B cell (primary cell): Measurements from ENCODE around the gene KIAA0825. TPM values are rescaled to one million over a fixed set of nuclear protein-coding genes. Genes with fewer than 3 reads are reported as not detected.

Experiments used
- ATAC-seq: fragments of 200-7000 bp; cut with Tn5 transposase; one replicate; pipeline ENCODE4 v1.10.0; 2021; ENCODE audit warnings: low read depth, mild to moderate bottlenecking, moderate number of reproducible peaks, moderate library complexity
- CTCF ChIA-PET: fragments of 350-600 bp; sonication (Branson Sonifier 250); formaldehyde crosslinking; loops from one replicate; lab custom pipeline; 2021; ENCODE audit warnings: antibody characterized with exemption, inconsistent platforms; lab: Charles Lee
- POLR2A ChIA-PET: fragments of 350-600 bp; sonication (Branson Sonifier 250); formaldehyde crosslinking; loops from one replicate; lab custom pipeline; 2021; ENCODE audit warnings: antibody characterized with exemption; lab: Charles Lee
- DNase-seq: peaks from one replicate; pipeline ENCODE4 v3.0.0; 2013
- H2AFZ ChIP-seq: 2 replicates; pipeline ENCODE4 v1.6.1; 2012; ENCODE audit warnings: mild to moderate bottlenecking, low read depth, low read length; ENCODE audit not compliant: insufficient read depth, poor library complexity, severe bottlenecking
- H3K27ac ChIP-seq, 2 donors: 1 replicate in 1 of 2; 2 replicates in 1 of 2; pipeline ENCODE4 v1.5.1; 2012 to 2013; ENCODE audit warnings: low read length in 2 of 2, mild to moderate bottlenecking in 2 of 2, moderate library complexity in 1 of 2
- H3K27me3 ChIP-seq, 4 experiments: fragments of 200-600 bp in 1 of 4; sonication (generic) in 1 of 4; replicated peaks in 1 of 4; 1 replicate in 2 of 4; 2 replicates in 2 of 4; pipeline versions ENCODE4 v1.6.1 to v1.7.0; 2013 to 2016; ENCODE audit warnings: low read length in 3 of 4, mild to moderate bottlenecking in 2 of 4, mixed read lengths in 1 of 4, moderate library complexity in 1 of 4; ENCODE audit not compliant: insufficient read depth in 4 of 4, control insufficient read depth in 3 of 4; ENCODE audit errors: control extremely low read depth in 1 of 4
- H3K36me3 ChIP-seq, 2 experiments: replicated peaks in 1 of 2; 1 replicate in 1 of 2; 2 replicates in 1 of 2; pipeline versions ENCODE4 v1.6.1 to v1.7.1; 2013; ENCODE audit warnings: low read length in 1 of 2; ENCODE audit not compliant: insufficient read depth in 2 of 2, control insufficient read depth in 1 of 2; ENCODE audit errors: control extremely low read depth in 1 of 2, extremely low read depth in 1 of 2
- H3K4me1 ChIP-seq, 2 donors: fragments of 200-600 bp in 1 of 2; sonication (generic) in 1 of 2; 1 replicate in 1 of 2; 2 replicates in 1 of 2; pipeline versions ENCODE4 v1.5.1 to v1.6.1; 2013 to 2017; ENCODE audit warnings: low read length in 2 of 2; ENCODE audit not compliant: control insufficient read depth in 2 of 2, insufficient read depth in 2 of 2
- H3K4me2 ChIP-seq: replicated peaks from 2 replicates; pipeline ENCODE3; 2012; ENCODE audit warnings: mild to moderate bottlenecking, low read depth, low read length; ENCODE audit not compliant: poor library complexity, severe bottlenecking
- H3K4me3 ChIP-seq, 5 experiments: fragments of 200-600 bp in 1 of 5; sonication (generic) in 1 of 5; 1 replicate in 3 of 5; 2 replicates in 2 of 5; pipeline versions ENCODE4 v1.5.1 to v1.7.0; 2011 to 2016; ENCODE audit warnings: low read length in 4 of 5, mild to moderate bottlenecking in 4 of 5, low read depth in 2 of 5, control low read depth in 1 of 5, moderate library complexity in 1 of 5; ENCODE audit not compliant: insufficient read depth in 1 of 5; ENCODE audit errors: control extremely low read depth in 1 of 5, extremely low read depth in 1 of 5
- H3K79me2 ChIP-seq: fragments of 200-600 bp; sonication (generic); one replicate; pipeline ENCODE4 v1.6.0; 2016; ENCODE audit warnings: low read length; ENCODE audit not compliant: control insufficient read depth, insufficient read depth
- H3K9ac ChIP-seq: fragments of 200-600 bp; sonication (generic); 2 replicates; pipeline ENCODE4 v1.6.1; 2017; ENCODE audit warnings: mild to moderate bottlenecking, low read length, moderate library complexity
- H3K9me3 ChIP-seq, 3 donors: one replicate each; pipeline versions ENCODE4 v1.6.1 to v1.7.1; 2013; ENCODE audit warnings: low read length in 2 of 3; ENCODE audit not compliant: control insufficient read depth in 2 of 3, insufficient read depth in 1 of 3; ENCODE audit errors: control extremely low read depth in 1 of 3
- H4K20me1 ChIP-seq: 2 replicates; pipeline ENCODE4 v1.6.0; 2012; ENCODE audit warnings: mild to moderate bottlenecking, low read length; ENCODE audit not compliant: insufficient read depth, control insufficient read depth, poor library complexity, severe bottlenecking
- H3K27ac Mint-ChIP-seq: one replicate; pipeline ENCODE4 v1.8.0; 2021; ENCODE audit warnings: mixed read lengths
- H3K27me3 Mint-ChIP-seq: one replicate; pipeline ENCODE4 v1.8.0; 2021; ENCODE audit warnings: mixed read lengths
- H3K4me1 Mint-ChIP-seq: one replicate; pipeline ENCODE4 v1.8.0; 2021; ENCODE audit warnings: mixed read lengths
- H3K4me3 Mint-ChIP-seq: one replicate; pipeline ENCODE4 v1.8.0; 2021; ENCODE audit warnings: mixed read lengths
- H3K9me3 Mint-ChIP-seq: one replicate; pipeline ENCODE4 v1.8.0; 2022; ENCODE audit warnings: mixed read lengths; ENCODE audit not compliant: insufficient read depth
- EZH2 ChIP-seq: IDR thresholded peaks from 2 replicates; pipeline ENCODE4 v1.6.1; 2012; ENCODE audit warnings: borderline replicate concordance, low read depth, mild to moderate bottlenecking, moderate library complexity, low read length; ENCODE audit not compliant: insufficient read depth, poor library complexity, severe bottlenecking
- WGBS: methylation state at CpG from one replicate; pipeline ENCODE4 v1.1.5; 2013; ENCODE audit warnings: missing lambda C conversion rate; ENCODE audit not compliant: insufficient coverage; 5-methylcytosine and 5-hydroxymethylcytosine counted together
- intact Hi-C: fragments of 100-400 bp; cut with micrococcal nuclease; formaldehyde crosslinking; loops from one replicate; pipeline ENCODE4 v1.10.0; 2022
- polyA plus RNA-seq: library from polyadenylated mRNA; depleted of rRNA; stranded (reverse); fragments of >200 nt; gene quantifications from 2 replicates; pipeline ENCODE4 v1.2.3, GENCODE V29; 2012
- total RNA-seq, 2 donors: library from RNA; stranded (reverse); fragments of 120-200 nt in 1 of 2; gene quantifications; 1 replicate in 1 of 2; 2 replicates in 1 of 2; pipeline versions ENCODE4 v1.2.3 to v1.2.4, GENCODE V29; 2013 to 2022
- TF ChIP-seq, protein P1 (sequence below): fragments of 200-600 bp; IDR thresholded peaks from one replicate; pipeline ENCODE4 v1.8.0; 2022; ENCODE audit warnings: antibody characterized with exemption, mild to moderate bottlenecking

Gene KIAA0825
- total and polyA plus RNA-seq, 2 donors (not counting 1 experiment from before 2014, with no cell fraction given), result 0.43 to 2.7 TPM

DNA sequence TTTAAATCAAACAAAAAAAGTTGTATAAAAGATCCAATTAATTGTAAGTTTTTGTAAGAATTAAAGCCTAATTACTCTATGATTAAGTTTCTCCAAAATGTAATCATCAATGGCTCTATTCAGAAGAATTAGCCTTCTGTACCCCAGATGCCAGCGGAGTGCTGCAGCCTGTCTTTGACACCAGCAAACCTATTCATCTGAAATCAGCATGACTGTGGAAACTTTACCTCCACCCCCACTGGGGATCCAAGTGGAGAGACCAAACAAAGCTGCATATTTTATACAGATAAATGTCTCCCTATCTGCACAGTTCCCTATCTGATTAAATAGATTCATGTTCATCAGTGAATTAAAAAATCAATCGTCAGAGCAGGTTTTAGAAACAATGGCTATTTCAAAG lies 426.8 kb downstream of the KIAA0825 start:
- no peaks in the 10 kb centered on the region for H3K4me1 ChIP-seq
- H3K4me3 Mint-ChIP-seq, result no peak overlapping the region
- no peaks in the 10 kb centered on the region for H3K9me3 Mint-ChIP-seq
- no peak overlapping the region for H3K4me3 ChIP-seq
- H2AFZ ChIP-seq, result no peak overlapping the region
- no peak for DNase-seq
- WGBS, result 93% methylated on average over 2 of the region's 2 CpGs
- H3K27me3 ChIP-seq, result no peaks in the 10 kb centered on the region
- no peaks in the 10 kb centered on the region for H4K20me1 ChIP-seq
- POLR2A ChIA-PET, result no interaction called here
- no peaks in the 10 kb centered on the region for H3K4me1 Mint-ChIP-seq
- intact Hi-C loops, result no loop called here
- H3K4me2 ChIP-seq, result no peak overlapping the region
- no peak for ATAC-seq
- CTCF ChIA-PET, result no interaction called here
- H3K27ac Mint-ChIP-seq, result no peak overlapping the region
- no peaks in the 10 kb centered on the region for H3K79me2 ChIP-seq
- peaks cover 4% of the 10 kb centered on the region for H3K27me3 Mint-ChIP-seq
- H3K9me3 ChIP-seq, result peaks cover 0 to 3% (median 0%) of the 10 kb centered on the region in 3 donors
- no peaks in the 10 kb centered on the region for H3K36me3 ChIP-seq
- no peak overlapping the region for H3K27ac ChIP-seq
- no peak overlapping the region for H3K9ac ChIP-seq
- TF ChIP-seq, protein P1, sequence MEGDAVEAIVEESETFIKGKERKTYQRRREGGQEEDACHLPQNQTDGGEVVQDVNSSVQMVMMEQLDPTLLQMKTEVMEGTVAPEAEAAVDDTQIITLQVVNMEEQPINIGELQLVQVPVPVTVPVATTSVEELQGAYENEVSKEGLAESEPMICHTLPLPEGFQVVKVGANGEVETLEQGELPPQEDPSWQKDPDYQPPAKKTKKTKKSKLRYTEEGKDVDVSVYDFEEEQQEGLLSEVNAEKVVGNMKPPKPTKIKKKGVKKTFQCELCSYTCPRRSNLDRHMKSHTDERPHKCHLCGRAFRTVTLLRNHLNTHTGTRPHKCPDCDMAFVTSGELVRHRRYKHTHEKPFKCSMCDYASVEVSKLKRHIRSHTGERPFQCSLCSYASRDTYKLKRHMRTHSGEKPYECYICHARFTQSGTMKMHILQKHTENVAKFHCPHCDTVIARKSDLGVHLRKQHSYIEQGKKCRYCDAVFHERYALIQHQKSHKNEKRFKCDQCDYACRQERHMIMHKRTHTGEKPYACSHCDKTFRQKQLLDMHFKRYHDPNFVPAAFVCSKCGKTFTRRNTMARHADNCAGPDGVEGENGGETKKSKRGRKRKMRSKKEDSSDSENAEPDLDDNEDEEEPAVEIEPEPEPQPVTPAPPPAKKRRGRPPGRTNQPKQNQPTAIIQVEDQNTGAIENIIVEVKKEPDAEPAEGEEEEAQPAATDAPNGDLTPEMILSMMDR, result no peak
- no peak for TF ChIP-seq EZH2

GRCh38 chr5:94188725-94189124 lies 429.7 kb downstream of the KIAA0825 start:
- no peak overlapping the region for H3K27ac Mint-ChIP-seq
- no peaks in the 10 kb centered on the region for H4K20me1 ChIP-seq

More at GRCh38 chr5:94188725-94189124, 429.7 kb downstream of the KIAA0825 start:
- H3K9me3 Mint-ChIP-seq, result no peaks in the 10 kb centered on the region
- Histone ChIP-seq H3K4me1 (no peaks in the 10 kb centered on the region), H3K79me2 (no peaks in the 10 kb centered on the region), H2AFZ (no peak overlapping the region), H3K4me3 (no peak overlapping the region), H3K9me3 (peaks cover 0 to 3% (median 0%) of the 10 kb centered on the region in 3 donors), H3K36me3 (no peaks in the 10 kb centered on the region), H3K9ac (no peak overlapping the region), H3K4me2 (no peak overlapping the region), H3K27me3 (no peaks in the 10 kb centered on the region), H3K27ac (no peak overlapping the region)
- ATAC-seq (no peak), DNase-seq (no peak)
- H3K4me3 Mint-ChIP-seq, result no peak overlapping the region
- TF ChIP-seq EZH2, result no peak
- TF ChIP-seq, protein P1, result no peak
- ChIA-PET POLR2A (no interaction called here), CTCF (no interaction called here)
- H3K4me1 Mint-ChIP-seq, result no peaks in the 10 kb centered on the region
- no CpG with 5 or more reads among the region's 2 CpGs for WGBS
- intact Hi-C loops, result no loop called here
- H3K27me3 Mint-ChIP-seq, result no peaks in the 10 kb centered on the region
